Stomach (tissue), 9 donors: ENCODE measurements around the gene DENND1B. TPM values are rescaled to one million over a fixed set of nuclear protein-coding genes. Genes with fewer than 3 reads are reported as not detected.

ENCODE experiments used
- DNase-seq, 2 donors: peaks; one replicate each; pipeline versions ENCODE4 v3.0.0 to v3.0.0-alpha.2; 2013 to 2019
- H3K27ac ChIP-seq, 5 donors: fragments of 200-600 bp in 4 of 5; sonication (generic) in 4 of 5; one replicate each; pipeline ENCODE4 v1.5.1; 2013 to 2019; ENCODE audit warnings: mild to moderate bottlenecking in 1 of 5, moderate library complexity in 1 of 5
- H3K27me3 ChIP-seq, 3 donors: fragments of 200-600 bp; sonication (generic); one replicate each; pipeline ENCODE4 v1.5.1; 2017 to 2019; ENCODE audit warnings: mixed run types in 1 of 3
- H3K36me3 ChIP-seq, 4 donors: fragments of 200-600 bp; sonication (generic); 1 replicate in 3 of 4; 2 replicates in 1 of 4; pipeline ENCODE4 v1.5.1; 2016 to 2019
- H3K4me1 ChIP-seq, 4 donors: fragments of 200-600 bp; sonication (generic); one replicate each; pipeline ENCODE4 v1.5.1; 2016 to 2019
- H3K4me3 ChIP-seq, 4 donors: fragments of 200-600 bp; sonication (generic) in 3 of 4; one replicate each; pipeline ENCODE4 v1.5.1; 2016 to 2019; ENCODE audit warnings: mild to moderate bottlenecking in 1 of 4
- H3K9me3 ChIP-seq, 4 donors: fragments of 200-600 bp; sonication (generic); one replicate each; pipeline ENCODE4 v1.5.1; 2016 to 2019
- EP300 ChIP-seq: sonication (generic); formaldehyde crosslinking; IDR thresholded peaks from one replicate; pipeline ENCODE4 v1.6.1; 2017; ENCODE audit warnings: antibody characterized with exemption
- POLR2A ChIP-seq, 4 donors: fragments of 450-650 bp; IDR thresholded peaks; one replicate each; pipeline ENCODE4 v1.6.1; 2016; ENCODE audit warnings: antibody characterized with exemption in 4 of 4, control low read depth in 2 of 4, mild to moderate bottlenecking in 1 of 4, moderate library complexity in 1 of 4
- POLR2AphosphoS5 ChIP-seq, 3 donors: sonication (generic); formaldehyde crosslinking; IDR thresholded peaks; one replicate each; pipeline ENCODE4 v1.6.1; 2016; ENCODE audit warnings: antibody characterized with exemption in 3 of 3
- WGBS, 5 donors: extraction: QIAGEN DNeasy Blood & Tissue Kit in 3 of 5; methylation state at CpG; one replicate each; pipeline versions ENCODE4 v1.1.5 to v1.1.7; 2013 to 2018; 5-methylcytosine and 5-hydroxymethylcytosine counted together
- intact Hi-C: fragments of 100-400 bp; cut with DNase I; formaldehyde crosslinking; loops from one replicate; pipeline ENCODE4 v1.15.1; 2023; ENCODE audit warnings: low total_unique reads
- polyA plus RNA-seq, 3 donors: library from polyadenylated mRNA; stranded (reverse); fragments of 200-250 nt; gene quantifications; one replicate each; pipeline ENCODE4 v1.2.3, GENCODE V29; 2013
- small RNA-seq, 4 donors: library from RNA; depleted of rRNA; stranded (forward); fragments of <200 nt; gene quantifications; one replicate each; pipeline ENCODE3, GENCODE V24; 2016
- total RNA-seq, 5 donors: library from RNA; depleted of rRNA; stranded (reverse); fragments of >200 nt; gene quantifications; one replicate each; pipeline versions ENCODE4 v1.1.0 to v1.2.3, GENCODE V29; 2014 to 2016
- TF ChIP-seq, protein P1 (sequence below), 7 experiments: fragments of 450-650 bp in 4 of 7; fragments of 200-600 bp in 3 of 7; sonication (generic) in 3 of 7; IDR thresholded peaks; one replicate each; pipeline ENCODE4 v1.5.1; 2016 to 2019; ENCODE audit warnings: antibody characterized with exemption in 7 of 7, control low read depth in 2 of 7, mild to moderate bottlenecking in 1 of 7
- donor health status: healthy with polysubstance abuse.
- donor health status: Bipolar disorder and iron deficiency.
- donor health status: healthy.

The DENND1B gene
- total and polyA plus RNA-seq, 8 donors, result 2.9 to 435 (median 13.7) TPM

DNA sequence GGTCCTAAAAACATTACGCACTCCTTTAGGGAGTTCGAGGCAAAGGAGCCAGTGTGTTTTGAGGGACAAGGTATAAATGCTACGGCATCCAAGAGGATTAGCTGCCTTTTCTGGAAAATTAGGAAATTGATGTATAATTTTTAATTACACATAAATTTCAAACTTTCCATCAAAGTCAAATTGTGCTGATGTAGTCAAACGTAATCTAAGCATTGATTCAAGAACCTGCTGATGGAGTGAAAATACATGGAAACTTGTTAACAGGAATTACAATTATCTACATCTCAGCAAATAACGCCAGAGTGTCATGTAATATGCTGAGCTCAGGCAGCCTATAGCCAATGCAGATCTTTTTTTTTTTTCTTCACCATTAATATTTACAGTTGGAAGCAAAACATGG is 312.7 kb downstream of the DENND1B start:
- no peak for DNase-seq
- 83 to 90% (median 87%) methylated on average over 5 of the region's 5 CpGs for WGBS, 5 donors
- Histone ChIP-seq H3K27ac (no peak overlapping the region), H3K27me3 (no peaks in the 10 kb centered on the region), H3K36me3 (no peaks in the 10 kb centered on the region), H3K9me3 (no peaks in the 10 kb centered on the region), H3K4me3 (no peak overlapping the region), H3K4me1 (peaks cover 0 to 10% (median 0%) of the 10 kb centered on the region in 4 donors)
- intact Hi-C loops, result no loop called here
- TF ChIP-seq, protein P1, sequence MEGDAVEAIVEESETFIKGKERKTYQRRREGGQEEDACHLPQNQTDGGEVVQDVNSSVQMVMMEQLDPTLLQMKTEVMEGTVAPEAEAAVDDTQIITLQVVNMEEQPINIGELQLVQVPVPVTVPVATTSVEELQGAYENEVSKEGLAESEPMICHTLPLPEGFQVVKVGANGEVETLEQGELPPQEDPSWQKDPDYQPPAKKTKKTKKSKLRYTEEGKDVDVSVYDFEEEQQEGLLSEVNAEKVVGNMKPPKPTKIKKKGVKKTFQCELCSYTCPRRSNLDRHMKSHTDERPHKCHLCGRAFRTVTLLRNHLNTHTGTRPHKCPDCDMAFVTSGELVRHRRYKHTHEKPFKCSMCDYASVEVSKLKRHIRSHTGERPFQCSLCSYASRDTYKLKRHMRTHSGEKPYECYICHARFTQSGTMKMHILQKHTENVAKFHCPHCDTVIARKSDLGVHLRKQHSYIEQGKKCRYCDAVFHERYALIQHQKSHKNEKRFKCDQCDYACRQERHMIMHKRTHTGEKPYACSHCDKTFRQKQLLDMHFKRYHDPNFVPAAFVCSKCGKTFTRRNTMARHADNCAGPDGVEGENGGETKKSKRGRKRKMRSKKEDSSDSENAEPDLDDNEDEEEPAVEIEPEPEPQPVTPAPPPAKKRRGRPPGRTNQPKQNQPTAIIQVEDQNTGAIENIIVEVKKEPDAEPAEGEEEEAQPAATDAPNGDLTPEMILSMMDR (IDR thresholded peaks at IDR 0.05), result no peak
- TF ChIP-seq POLR2A (IDR thresholded peaks at IDR 0.05) (no peak), POLR2AphosphoS5 (IDR thresholded peaks at IDR 0.05) (no peak), EP300 (no peak)

Small RNA genes lying within 50 kb of the gene (small RNA-seq; reads per million reads assigned to genes)
- gene RF00019, result 0 reads per million in 4 donors

Other genes starting within 250 kb of the DENND1B start
- not detected for gene C1orf53, start 127.2 kb upstream of the DENND1B start, total RNA-seq
- gene C1orf53, start 127.2 kb upstream of the DENND1B start, polyA plus RNA-seq, result 10 to 100 TPM in 1 of 3 donors, 1 to 10 TPM in 1, not detected in 1; 3.9 to 11.7 TPM
- gene LHX9, start 141.9 kb upstream of the DENND1B start, total RNA-seq, result not detected
- gene LHX9, start 141.9 kb upstream of the DENND1B start, polyA plus RNA-seq, result not detected